ENCODE results near the gene SNX32. TPM values are rescaled to one million over a fixed set of nuclear protein-coding genes. Genes with fewer than 3 reads are reported as not detected.

SNX32 gene
- total RNA-seq, 4 donors from 2014 or later: 0.33 to 0.78 (median 0.41) TPM

DNA sequence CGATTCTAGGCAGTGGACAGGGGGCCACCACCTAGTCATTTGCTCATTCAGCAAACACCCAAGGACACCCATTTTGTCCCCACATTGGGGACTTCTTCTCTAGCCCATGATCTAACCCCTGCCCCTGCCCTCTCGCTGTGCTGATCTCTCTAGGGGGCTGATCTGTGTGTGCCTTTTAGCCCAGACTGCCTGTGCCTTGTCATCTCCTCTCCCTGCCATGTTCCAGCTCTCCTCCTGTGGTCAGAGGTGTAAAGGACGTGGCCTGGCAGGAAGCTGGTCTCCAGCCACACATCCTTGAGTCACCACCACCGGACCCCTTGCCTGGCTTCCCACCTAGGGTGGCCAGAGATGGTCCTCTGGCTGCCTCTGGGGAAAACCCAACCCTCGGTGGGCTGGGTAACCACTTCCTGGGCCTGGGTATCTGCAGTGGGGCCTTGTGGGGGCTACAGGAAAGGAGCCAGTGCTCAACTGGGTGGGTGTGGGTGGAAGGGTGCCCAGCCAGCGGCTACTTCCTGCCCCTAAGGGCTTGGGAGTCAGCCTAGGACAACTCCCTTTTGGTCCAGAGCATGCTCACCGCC, 47.2 kb downstream of the SNX32 start:
- DNase-seq (ENCODE audit: extremely low spot score): no peak
- intact Hi-C loops (cut with DNase I): no loop called here
- H3K4me3 ChIP-seq: no peak overlapping the region

DNA sequence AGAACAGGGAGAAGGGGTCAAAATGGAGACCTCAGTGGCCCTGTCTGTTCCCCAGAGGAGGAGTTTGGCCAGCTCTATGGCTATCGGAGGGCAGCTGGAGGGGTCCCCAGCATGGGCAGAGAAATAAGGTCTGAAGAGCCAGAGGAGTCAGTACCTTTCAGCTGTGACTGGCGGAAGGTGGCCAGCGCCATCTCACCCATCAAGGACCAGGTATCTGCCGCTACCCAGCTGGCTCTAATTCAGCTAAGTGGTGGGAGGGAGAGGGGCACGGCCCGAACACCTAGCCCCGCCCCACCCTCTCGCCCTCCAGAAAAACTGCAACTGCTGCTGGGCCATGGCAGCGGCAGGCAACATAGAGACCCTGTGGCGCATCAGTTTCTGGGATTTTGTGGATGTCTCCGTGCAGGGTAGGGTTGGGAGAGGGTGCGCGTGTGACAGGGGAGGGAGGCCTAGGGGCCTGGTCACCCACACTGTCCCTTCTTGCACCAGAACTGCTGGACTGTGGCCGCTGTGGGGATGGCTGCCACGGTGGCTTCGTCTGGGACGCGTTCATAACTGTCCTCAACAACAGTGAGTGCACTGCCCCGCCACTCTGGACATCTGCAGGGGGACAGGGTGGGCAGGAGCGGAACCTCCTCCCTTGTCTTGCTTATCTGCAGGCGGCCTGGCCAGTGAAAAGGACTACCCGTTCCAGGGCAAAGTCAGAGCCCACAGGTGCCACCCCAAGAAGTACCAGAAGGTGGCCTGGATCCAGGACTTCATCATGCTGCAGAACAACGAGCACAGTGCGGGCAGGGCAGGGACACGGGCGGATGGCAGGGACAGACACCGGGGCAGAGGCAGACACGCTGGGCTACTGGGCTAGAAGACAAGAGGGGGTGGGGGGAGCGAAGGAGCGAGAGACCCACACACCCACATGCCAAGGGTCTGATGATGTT, 48.6 kb downstream of the SNX32 start:
- DNase-seq (ENCODE audit: extremely low spot score): no peak
- Histone ChIP-seq H3K27me3 (no peaks in the 10 kb centered on the region), H3K9me3 (no peaks in the 10 kb centered on the region), H3K4me3 (no peak overlapping the region), H3K36me3 (peaks cover 8 to 48% (median 44%) of the 10 kb centered on the region in 4 donors), H3K27ac (replicated peaks in 1 of 4) (no peak overlapping the region), H3K4me1 (peaks cover 10 to 31% (median 21%) of the 10 kb centered on the region in 4 donors)
- TF ChIP-seq CTCF (IDR thresholded peaks at IDR 0.05): no peak
- no peak for TF ChIP-seq EP300 (IDR thresholded peaks at IDR 0.05)
- TF ChIP-seq POLR2A (IDR thresholded peaks at IDR 0.05; ENCODE audit: low read depth): no peak
- TF ChIP-seq POLR2AphosphoS5 (IDR thresholded peaks at IDR 0.05): no peak
- WGBS: 87% methylated on average over 19 of the region's 30 CpGs
- intact Hi-C loops (cut with DNase I): no loop called here

More for the DNA sequence above, 47.2 kb downstream of the SNX32 start:
- Histone ChIP-seq H3K4me1 (peaks cover 5 to 19% (median 12%) of the 10 kb centered on the region in 4 donors), H3K27ac (replicated peaks in 1 of 4) (no peak overlapping the region), H3K9me3 (no peaks in the 10 kb centered on the region), H3K36me3 (peaks cover 8 to 42% (median 37%) of the 10 kb centered on the region in 4 donors), H3K27me3 (no peaks in the 10 kb centered on the region)
- TF ChIP-seq EP300 (IDR thresholded peaks at IDR 0.05) (no peak), POLR2AphosphoS5 (IDR thresholded peaks at IDR 0.05) (no peak), POLR2A (IDR thresholded peaks at IDR 0.05; ENCODE audit: low read depth) (no peak), CTCF (IDR thresholded peaks at IDR 0.05) (no peak)
- WGBS: 61% methylated on average over 7 of the region's 7 CpGs

DNA sequence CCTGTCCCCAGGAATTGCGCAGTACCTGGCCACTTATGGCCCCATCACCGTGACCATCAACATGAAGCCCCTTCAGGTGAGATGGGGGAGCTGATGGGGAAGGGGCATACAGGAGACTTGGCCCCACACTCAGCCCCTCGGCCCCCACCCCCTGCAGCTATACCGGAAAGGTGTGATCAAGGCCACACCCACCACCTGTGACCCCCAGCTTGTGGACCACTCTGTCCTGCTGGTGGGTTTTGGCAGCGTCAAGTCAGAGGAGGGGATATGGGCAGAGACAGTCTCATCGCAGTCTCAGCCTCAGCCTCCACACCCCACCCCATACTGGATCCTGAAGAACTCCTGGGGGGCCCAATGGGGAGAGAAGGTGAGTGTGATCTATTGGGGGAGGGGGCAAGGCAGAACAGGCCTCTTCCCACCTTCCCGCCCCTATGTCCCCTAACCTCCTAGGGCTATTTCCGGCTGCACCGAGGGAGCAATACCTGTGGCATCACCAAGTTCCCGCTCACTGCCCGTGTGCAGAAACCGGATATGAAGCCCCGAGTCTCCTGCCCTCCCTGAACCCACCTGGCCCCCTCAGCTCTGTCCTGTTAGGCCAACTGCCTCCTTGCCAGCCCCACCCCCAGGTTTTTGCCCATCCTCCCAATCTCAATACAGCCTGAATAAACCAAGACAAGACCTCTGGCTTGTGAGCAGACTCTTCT, 49.4 kb downstream of the SNX32 start:
- no peaks in the 10 kb centered on the region for H3K27me3 ChIP-seq
- WGBS: 87% methylated on average over 13 of the region's 13 CpGs
- peaks cover 8 to 48% (median 44%) of the 10 kb centered on the region in 4 donors for H3K36me3 ChIP-seq
- H3K27ac ChIP-seq (replicated peaks in 1 of 4): no peak overlapping the region
- no peak for TF ChIP-seq CTCF (IDR thresholded peaks at IDR 0.05)
- TF ChIP-seq EP300 (IDR thresholded peaks at IDR 0.05): no peak
- no peak for TF ChIP-seq POLR2A (IDR thresholded peaks at IDR 0.05; ENCODE audit: low read depth)
- TF ChIP-seq POLR2AphosphoS5 (IDR thresholded peaks at IDR 0.05): no peak
- intact Hi-C loops (cut with DNase I): no loop called here
- H3K9me3 ChIP-seq: no peaks in the 10 kb centered on the region
- no peak for DNase-seq (ENCODE audit: extremely low spot score)
- H3K4me1 ChIP-seq: peaks cover 15 to 39% (median 28%) of the 10 kb centered on the region in 4 donors
- no peak overlapping the region for H3K4me3 ChIP-seq

DNA sequence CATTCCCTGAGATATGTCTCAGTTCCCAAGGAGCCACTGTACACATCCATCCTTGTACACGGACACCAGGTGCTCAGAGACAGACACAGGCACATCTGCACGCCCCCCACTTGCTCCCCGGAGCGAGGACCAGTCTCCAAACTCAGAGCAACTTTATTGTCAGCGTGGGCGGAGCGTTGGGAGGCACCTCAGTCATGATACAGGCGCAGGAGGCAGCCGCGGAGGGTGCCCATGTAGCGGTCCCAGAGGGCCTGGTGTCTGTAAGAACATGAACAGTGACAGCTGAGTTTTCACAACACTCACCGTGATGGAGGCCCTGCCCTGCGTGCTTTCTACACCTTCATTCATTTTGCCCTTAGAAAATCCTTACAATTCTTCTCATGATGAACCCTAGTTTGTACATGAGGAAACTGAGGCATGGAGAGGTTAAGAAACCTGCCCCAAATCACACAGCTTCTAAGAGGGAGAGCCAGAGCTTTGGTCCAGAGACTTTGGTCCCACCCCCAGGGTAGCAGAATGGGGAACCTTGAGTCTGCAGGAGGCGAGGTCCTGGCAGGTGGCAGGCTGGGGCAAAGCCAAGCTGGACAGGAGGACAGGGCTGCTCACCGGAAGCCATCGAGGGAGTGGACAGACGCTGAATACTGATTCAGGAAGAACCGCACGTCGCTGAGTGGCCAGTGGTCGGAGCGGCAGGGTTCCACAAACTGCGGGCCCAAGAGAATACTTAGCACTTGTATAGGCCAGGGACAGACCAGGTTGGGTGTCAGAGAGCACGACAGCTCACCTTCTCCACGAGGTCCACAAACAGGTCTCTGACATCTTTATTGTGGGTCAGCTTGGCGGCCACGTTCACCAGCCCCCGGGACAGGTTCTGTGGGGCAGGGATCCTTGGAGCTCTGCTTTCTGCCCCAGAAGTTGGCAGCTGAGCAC, 50.3 kb downstream of the SNX32 start:
- Histone ChIP-seq H3K27me3 (no peaks in the 10 kb centered on the region), H3K4me3 (no peak overlapping the region), H3K9me3 (no peaks in the 10 kb centered on the region), H3K36me3 (peaks cover 8 to 48% (median 44%) of the 10 kb centered on the region in 4 donors), H3K4me1 (peaks cover 15 to 43% (median 33%) of the 10 kb centered on the region in 4 donors), H3K27ac (replicated peaks in 1 of 4) (peak overlapping the region; percentile 5 to 57 (median 46))
- no peak for DNase-seq (ENCODE audit: extremely low spot score)
- intact Hi-C loops (cut with DNase I): loop anchor here (1.0 kb wide), 1 partner anchor 103 kb away; no protein-coding TSS in a partner anchor
- no peak for TF ChIP-seq POLR2A (IDR thresholded peaks at IDR 0.05; ENCODE audit: low read depth)
- TF ChIP-seq POLR2AphosphoS5 (IDR thresholded peaks at IDR 0.05): no peak
- no peak for TF ChIP-seq EP300 (IDR thresholded peaks at IDR 0.05)
- no peak for TF ChIP-seq CTCF (IDR thresholded peaks at IDR 0.05)
- 83% methylated on average over 20 of the region's 28 CpGs for WGBS
